Hepatocyte (in vitro differentiated cells): ENCODE measurements around the gene ARHGAP22. TPM values are rescaled to one million over a fixed set of nuclear protein-coding genes. Genes with fewer than 3 reads are reported as not detected.

ENCODE experiments used
- DNase-seq: peaks from one replicate; pipeline ENCODE4 v3.0.0-alpha.2; 2016; ENCODE audit warnings: low spot score
- H2AFZ ChIP-seq: fragments of 200-600 bp; sonication (generic); 2 replicates; pipeline ENCODE4 v1.6.0; 2016; ENCODE audit warnings: antibody characterized with exemption, mild to moderate bottlenecking
- H3K27ac ChIP-seq: fragments of 200-600 bp; sonication (generic); 2 replicates; pipeline ENCODE4 v1.5.1; 2016; ENCODE audit warnings: mild to moderate bottlenecking
- H3K27me3 ChIP-seq: fragments of 200-600 bp; sonication (generic); 2 replicates; pipeline ENCODE4 v1.6.1; 2016
- H3K36me3 ChIP-seq: fragments of 200-600 bp; sonication (generic); replicated peaks from 2 replicates; pipeline ENCODE4 v1.5.1; 2016; ENCODE audit warnings: low read depth; ENCODE audit not compliant: insufficient read depth
- H3K4me1 ChIP-seq: fragments of 200-600 bp; sonication (generic); 2 replicates; pipeline ENCODE4 v1.5.1; 2016; ENCODE audit warnings: mild to moderate bottlenecking, moderate library complexity; ENCODE audit not compliant: insufficient read depth
- H3K4me2 ChIP-seq: fragments of 200-600 bp; sonication (generic); 2 replicates; pipeline ENCODE4 v1.6.0; 2016
- H3K4me3 ChIP-seq: fragments of 200-600 bp; sonication (generic); 2 replicates; pipeline ENCODE4 v1.5.1; 2016; ENCODE audit warnings: mild to moderate bottlenecking
- H3K79me2 ChIP-seq: fragments of 200-600 bp; sonication (generic); 2 replicates; pipeline ENCODE4 v1.6.0; 2017; ENCODE audit warnings: mild to moderate bottlenecking
- H3K9me2 ChIP-seq: fragments of 200-600 bp; sonication (generic); replicated peaks from 2 replicates; pipeline ENCODE4 v1.6.0; 2017; ENCODE audit warnings: mild to moderate bottlenecking; ENCODE audit not compliant: insufficient read depth
- H3K9me3 ChIP-seq: fragments of 200-600 bp; sonication (generic); 2 replicates; pipeline ENCODE4 v1.5.1; 2016; ENCODE audit warnings: low read depth, mild to moderate bottlenecking
- H4K20me1 ChIP-seq: fragments of 200-600 bp; sonication (generic); 2 replicates; pipeline ENCODE4 v1.6.0; 2016; ENCODE audit warnings: mild to moderate bottlenecking; ENCODE audit not compliant: insufficient read depth, poor library complexity, severe bottlenecking
- CTCF ChIP-seq: fragments of 200-600 bp; sonication (generic); IDR thresholded peaks from 2 replicates; pipeline ENCODE4 v1.5.1; 2016; ENCODE audit warnings: antibody characterized with exemption, mild to moderate bottlenecking; ENCODE audit not compliant: poor library complexity
- EZH2 ChIP-seq: fragments of 200-600 bp; sonication (generic); IDR thresholded peaks from 2 replicates; pipeline ENCODE4 v1.6.1; 2016; ENCODE audit warnings: antibody characterized with exemption, mild to moderate bottlenecking, borderline replicate concordance
- EZH2phosphoT487 ChIP-seq: fragments of 200-600 bp; sonication (generic); IDR thresholded peaks from one replicate; pipeline ENCODE4 v1.6.1; 2018; ENCODE audit warnings: antibody characterized with exemption, mild to moderate bottlenecking, low read depth, moderate library complexity; ENCODE audit not compliant: unreplicated experiment, severe bottlenecking
- WGBS: methylation state at CpG from one replicate; pipeline ENCODE4 v1.1.6; 2016; ENCODE audit warnings: low lambda C conversion rate; ENCODE audit errors: missing lambda C conversion rate; 5-methylcytosine and 5-hydroxymethylcytosine counted together
- polyA plus RNA-seq: library from polyadenylated mRNA; unstranded; fragments of >200 nt; fragmentation: Nextera tagmentation; extraction: Ambion mirVana; gene quantifications from 2 replicates; pipeline ENCODE4 v1.2.1, GENCODE V29; 2016
- total RNA-seq: library from RNA; depleted of rRNA; stranded (reverse); fragments of >200 nt; gene quantifications from 2 replicates; pipeline ENCODE4 v1.2.3, GENCODE V29; 2014

ARHGAP22 gene
- total and polyA plus RNA-seq, 2 experiments from 2014 or later = 1.7 to 1.8 TPM

GRCh38 chr10:48442809-48443177 is 162.1 kb downstream of the ARHGAP22 start:
- Histone ChIP-seq H3K36me3 (no peaks in the 10 kb centered on the region), H3K4me1 (no peaks in the 10 kb centered on the region), H3K4me2 (no peak overlapping the region), H3K4me3 (no peak overlapping the region), H3K27ac (no peak overlapping the region), H3K27me3 (no peaks in the 10 kb centered on the region), H3K9me2 (no peaks in the 10 kb centered on the region), H3K9me3 (no peaks in the 10 kb centered on the region), H3K79me2 (no peaks in the 10 kb centered on the region), H2AFZ (no peak overlapping the region), H4K20me1 (no peaks in the 10 kb centered on the region)
- 77% methylated on average over 5 of the region's 5 CpGs for WGBS
- no peak for TF ChIP-seq EZH2
- no peak for TF ChIP-seq CTCF
- TF ChIP-seq EZH2phosphoT487 = no peak
- DNase-seq = no peak

- TF ChIP-seq EZH2 (no peak), CTCF (no peak), EZH2phosphoT487 (no peak)
- DNase-seq = no peak
- H3K79me2 ChIP-seq = no peaks in the 10 kb centered on the region
Observed at GRCh38 chr10:48442090-48442808, 162.6 kb downstream of the ARHGAP22 start.

GRCh38 chr10:48440771-48441170 is 164.1 kb downstream of the ARHGAP22 start:
- no peak overlapping the region for H2AFZ ChIP-seq
- H3K27me3 ChIP-seq = no peaks in the 10 kb centered on the region
- H4K20me1 ChIP-seq = no peaks in the 10 kb centered on the region
- no peaks in the 10 kb centered on the region for H3K9me3 ChIP-seq
- H3K27ac ChIP-seq = no peak overlapping the region
- no peaks in the 10 kb centered on the region for H3K79me2 ChIP-seq
- no peak overlapping the region for H3K4me3 ChIP-seq
- 100% methylated on average over 4 of the region's 4 CpGs for WGBS
- TF ChIP-seq CTCF = no peak
- TF ChIP-seq EZH2phosphoT487 = no peak
- TF ChIP-seq EZH2 = no peak
- H3K9me2 ChIP-seq = no peaks in the 10 kb centered on the region
- no peaks in the 10 kb centered on the region for H3K4me1 ChIP-seq
- H3K4me2 ChIP-seq = no peak overlapping the region
- no peak for DNase-seq
- no peaks in the 10 kb centered on the region for H3K36me3 ChIP-seq

More at GRCh38 chr10:48442090-48442808, 162.6 kb downstream of the ARHGAP22 start:
- Histone ChIP-seq H3K4me1 (no peaks in the 10 kb centered on the region), H3K9me2 (no peaks in the 10 kb centered on the region), H3K36me3 (no peaks in the 10 kb centered on the region), H3K27me3 (no peaks in the 10 kb centered on the region), H3K9me3 (no peaks in the 10 kb centered on the region), H3K4me3 (no peak overlapping the region), H3K4me2 (no peak overlapping the region), H4K20me1 (no peaks in the 10 kb centered on the region), H2AFZ (no peak overlapping the region), H3K27ac (no peak overlapping the region)
- WGBS = 89% methylated on average over 11 of the region's 11 CpGs
